Measurements from ENCODE around the gene ATP8A2.

ATP8A2 gene

GRCh38 chr13:25688536-25688935 is 316.8 kb downstream of the ATP8A2 start:
- DNase-seq, result no peak

- DNase-seq, result no peak
These were observed 317.8 kb downstream of the ATP8A2 start for GRCh38 chr13:25689539-25689938.

GRCh38 chr13:25690582-25690981 is 318.8 kb downstream of the ATP8A2 start:
- no peak for DNase-seq

GRCh38 chr13:25691654-25692053 is 319.9 kb downstream of the ATP8A2 start:
- DNase-seq, result peak; percentile 80

- no peak for DNase-seq
These were observed 320.3 kb downstream of the ATP8A2 start for GRCh38 chr13:25692099-25692498.

GRCh38 chr13:25699056-25699455 is 327.3 kb downstream of the ATP8A2 start:
- DNase-seq, result no peak

- DNase-seq, result no peak
These were observed 327.8 kb downstream of the ATP8A2 start for GRCh38 chr13:25699600-25699999.

GRCh38 chr13:25701304-25701703 is 329.5 kb downstream of the ATP8A2 start:
- no peak for DNase-seq

GRCh38 chr13:25702386-25702785 is 330.6 kb downstream of the ATP8A2 start:
- no peak for DNase-seq

GRCh38 chr13:25707726-25708125 is 336.0 kb downstream of the ATP8A2 start:
- DNase-seq, result no peak

- DNase-seq, result no peak
These were observed 336.5 kb downstream of the ATP8A2 start for GRCh38 chr13:25708268-25708667.

- DNase-seq, result no peak
These were observed 337.3 kb downstream of the ATP8A2 start for GRCh38 chr13:25709088-25709487.

GRCh38 chr13:25715760-25716159 is 344.0 kb downstream of the ATP8A2 start:
- no peak for DNase-seq

- DNase-seq, result no peak
These were observed 346.0 kb downstream of the ATP8A2 start for GRCh38 chr13:25717666-25718197.

- no peak for DNase-seq
These were observed 347.9 kb downstream of the ATP8A2 start for GRCh38 chr13:25719666-25720065.

GRCh38 chr13:25722893-25723292 is 351.1 kb downstream of the ATP8A2 start:
- no peak for DNase-seq

- no peak for DNase-seq
These were observed 353.3 kb downstream of the ATP8A2 start for GRCh38 chr13:25725104-25725503.

GRCh38 chr13:25727250-25727649 is 355.5 kb downstream of the ATP8A2 start:
- DNase-seq, result peak; percentile 84

- DNase-seq, result no peak
These were observed 356.0 kb downstream of the ATP8A2 start for GRCh38 chr13:25727810-25728209.

- DNase-seq, result no peak
These were observed 357.4 kb downstream of the ATP8A2 start for GRCh38 chr13:25729201-25729600.

GRCh38 chr13:25731037-25731436 is 359.3 kb downstream of the ATP8A2 start:
- no peak for DNase-seq

GRCh38 chr13:25731536-25731935 is 359.8 kb downstream of the ATP8A2 start:
- DNase-seq, result no peak

GRCh38 chr13:25732111-25732865 is 360.5 kb downstream of the ATP8A2 start:
- no peak for DNase-seq

- no peak for DNase-seq
These were observed 361.3 kb downstream of the ATP8A2 start for GRCh38 chr13:25733001-25733491.
